Measurements from ENCODE around the gene PLET1.

DNA sequence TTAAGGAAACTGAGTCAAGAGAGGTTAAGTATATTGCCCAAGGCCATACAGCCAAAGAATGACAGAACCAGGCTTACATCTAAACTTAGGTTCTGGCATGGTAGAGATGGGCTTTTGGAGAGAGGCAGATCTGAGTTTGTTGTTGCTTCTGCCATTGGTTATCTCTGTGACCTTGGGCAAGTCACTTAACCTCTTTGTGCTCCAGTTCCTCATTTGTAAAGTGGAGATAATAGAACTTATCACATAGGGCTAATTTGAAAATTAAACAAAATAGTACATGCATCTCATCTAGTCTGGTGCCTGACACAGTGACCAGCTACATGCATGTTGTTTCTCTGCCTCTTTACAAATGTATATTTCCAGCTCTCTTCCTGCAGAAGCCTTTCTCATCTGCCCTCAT, 47.0 kb upstream of the PLET1 start:
- TF ChIP-seq GATA2 (IDR thresholded peaks at IDR 0.05; ENCODE audit: insufficient read depth, insufficient read length, low read depth, low read length) (no peak), POLR2A (IDR thresholded peaks at IDR 0.05; ENCODE audit: low read depth, low read length) (no peak), EZH2 (IDR thresholded peaks at IDR 0.05; ENCODE audit: borderline replicate concordance, low read depth, low read length, severe bottlenecking) (no peak)

Measured in endothelial cell of umbilical vein (primary cell).